ENCODE data around the gene C11orf65. TPM values are rescaled to one million over a fixed set of nuclear protein-coding genes. Genes with fewer than 3 reads are reported as not detected.

Gene C11orf65
- total RNA-seq, 2 donors from 2014 or later: 0.78 to 0.95 TPM

DNA sequence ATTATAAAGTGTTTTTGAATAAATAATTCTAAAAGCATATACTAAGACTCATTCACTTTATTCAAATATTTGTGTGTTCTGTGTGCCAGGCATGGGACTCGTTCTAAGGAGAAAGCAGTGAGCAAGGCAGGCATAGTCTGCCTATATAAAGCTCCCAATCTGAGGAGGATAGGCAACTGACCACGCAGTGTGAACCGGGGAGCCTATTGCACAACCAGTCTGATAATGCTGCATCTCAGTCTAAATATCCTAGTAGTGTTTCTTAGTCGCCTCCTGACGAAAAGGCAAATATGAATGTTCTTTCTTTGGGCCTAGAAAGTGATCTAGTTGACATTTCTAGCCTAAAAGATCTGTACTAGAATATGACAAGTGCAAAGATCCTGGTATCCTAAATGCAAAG is 98.3 kb downstream of the C11orf65 start:
- peak overlapping the region; percentile 0 for H3K27ac Mint-ChIP-seq
- no peaks in the 10 kb centered on the region for H3K4me1 Mint-ChIP-seq
- ATAC-seq (replicated peaks): no peak
- H3K27me3 Mint-ChIP-seq: no peaks in the 10 kb centered on the region
- H3K9me3 Mint-ChIP-seq: no peaks in the 10 kb centered on the region
- H3K36me3 Mint-ChIP-seq (ENCODE audit: low read depth): peaks cover 67% of the 10 kb centered on the region
- no peak overlapping the region for H3K4me3 Mint-ChIP-seq

DNA sequence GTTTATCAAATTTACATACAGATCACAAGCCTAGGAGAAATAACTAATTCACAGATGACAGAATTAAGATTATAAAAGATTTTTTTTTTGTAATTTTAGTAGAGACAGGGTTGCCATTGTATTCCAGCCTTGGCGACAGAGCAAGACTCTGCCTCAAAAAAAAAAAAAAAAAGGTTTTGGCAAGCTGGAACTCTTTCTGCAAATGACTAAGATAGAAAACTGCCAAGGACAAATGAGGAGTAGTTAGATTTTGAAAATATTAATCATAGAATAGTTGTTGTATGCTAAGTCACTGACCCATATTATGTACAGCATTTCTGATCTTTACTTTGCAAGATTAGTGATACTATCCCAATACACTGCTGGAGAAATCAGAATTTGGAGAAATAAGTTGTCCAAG is 99.2 kb downstream of the C11orf65 start:
- H3K27me3 Mint-ChIP-seq: no peaks in the 10 kb centered on the region
- no peak overlapping the region for H3K27ac Mint-ChIP-seq
- H3K9me3 Mint-ChIP-seq: no peaks in the 10 kb centered on the region
- peaks cover 69% of the 10 kb centered on the region for H3K36me3 Mint-ChIP-seq (ENCODE audit: low read depth)
- no peak overlapping the region for H3K4me3 Mint-ChIP-seq
- H3K4me1 Mint-ChIP-seq: no peaks in the 10 kb centered on the region
- ATAC-seq (replicated peaks): no peak

DNA sequence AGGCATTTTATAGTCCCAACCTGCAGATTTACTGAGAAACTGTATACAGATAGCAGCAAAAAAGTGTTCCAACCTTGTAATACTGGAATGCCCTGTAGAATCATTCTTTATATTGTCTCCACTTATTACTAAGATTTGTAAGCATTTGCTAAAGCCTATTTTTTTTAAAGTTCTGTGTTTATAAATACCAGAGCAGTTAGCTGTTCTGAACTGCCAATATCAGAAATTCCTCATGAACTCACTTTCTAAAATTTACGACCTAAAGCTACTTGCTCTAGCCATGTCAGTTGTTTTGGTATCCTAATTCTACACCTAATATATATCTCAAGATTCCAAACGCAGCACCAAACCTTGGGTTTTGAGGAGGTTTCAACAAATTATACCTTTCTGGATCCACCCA is 103.2 kb downstream of the C11orf65 start:
- no peaks in the 10 kb centered on the region for H3K9me3 Mint-ChIP-seq
- ATAC-seq (replicated peaks): no peak
- H3K27ac Mint-ChIP-seq: peak overlapping the region; percentile 20
- H3K36me3 Mint-ChIP-seq (ENCODE audit: low read depth): peaks cover 50% of the 10 kb centered on the region
- no peaks in the 10 kb centered on the region for H3K4me1 Mint-ChIP-seq
- H3K27me3 Mint-ChIP-seq: no peaks in the 10 kb centered on the region
- no peak overlapping the region for H3K4me3 Mint-ChIP-seq

DNA sequence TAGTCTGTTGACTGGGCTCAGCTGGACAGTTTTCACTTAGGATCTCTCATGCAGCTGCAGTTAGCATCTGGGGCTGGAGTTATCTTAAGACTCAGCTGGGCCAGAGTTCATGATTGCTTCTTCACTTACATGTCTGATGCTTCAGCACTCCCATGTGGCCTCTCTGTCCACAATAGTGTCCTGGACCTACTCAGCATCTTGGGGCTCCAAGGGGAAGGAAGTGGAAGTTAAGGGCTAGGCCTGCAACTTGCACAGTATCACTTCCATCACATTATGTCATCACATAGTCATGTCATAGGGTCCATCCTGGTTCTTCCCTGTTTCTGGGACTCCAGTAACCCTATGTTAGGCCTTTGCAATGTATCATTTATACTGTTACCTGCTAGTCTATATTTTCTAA is 115.9 kb downstream of the C11orf65 start:
- Mint-ChIP-seq H3K4me1 (no peaks in the 10 kb centered on the region), H3K27me3 (no peaks in the 10 kb centered on the region), H3K9me3 (no peaks in the 10 kb centered on the region), H3K4me3 (no peak overlapping the region), H3K36me3 (ENCODE audit: low read depth) (peaks cover 91% of the 10 kb centered on the region), H3K27ac (no peak overlapping the region)
- ATAC-seq (replicated peaks): no peak

DNA sequence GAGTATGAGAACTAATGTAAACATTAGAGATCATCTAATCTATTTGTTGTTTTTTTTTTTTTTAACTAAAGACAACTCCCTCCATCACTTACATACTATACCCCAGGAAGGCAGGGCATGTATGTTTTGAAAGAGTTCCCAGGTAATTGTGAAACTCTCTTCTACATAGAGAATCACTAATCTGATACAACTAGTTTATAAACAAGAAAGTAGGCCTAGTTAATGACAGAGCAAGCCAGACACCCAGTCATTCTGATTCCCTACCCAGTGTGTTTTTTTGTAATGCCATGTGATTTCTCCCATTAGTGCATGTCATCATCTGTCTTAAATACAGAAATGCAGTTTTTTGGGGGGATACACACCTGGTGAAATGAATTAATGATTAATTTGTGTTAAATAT is 120.9 kb downstream of the C11orf65 start:
- Mint-ChIP-seq H3K9me3 (no peaks in the 10 kb centered on the region), H3K36me3 (ENCODE audit: low read depth) (peaks cover 66% of the 10 kb centered on the region), H3K4me3 (no peak overlapping the region), H3K4me1 (peaks cover 4% of the 10 kb centered on the region), H3K27me3 (no peaks in the 10 kb centered on the region), H3K27ac (no peak overlapping the region)
- no peak for ATAC-seq (replicated peaks)

DNA sequence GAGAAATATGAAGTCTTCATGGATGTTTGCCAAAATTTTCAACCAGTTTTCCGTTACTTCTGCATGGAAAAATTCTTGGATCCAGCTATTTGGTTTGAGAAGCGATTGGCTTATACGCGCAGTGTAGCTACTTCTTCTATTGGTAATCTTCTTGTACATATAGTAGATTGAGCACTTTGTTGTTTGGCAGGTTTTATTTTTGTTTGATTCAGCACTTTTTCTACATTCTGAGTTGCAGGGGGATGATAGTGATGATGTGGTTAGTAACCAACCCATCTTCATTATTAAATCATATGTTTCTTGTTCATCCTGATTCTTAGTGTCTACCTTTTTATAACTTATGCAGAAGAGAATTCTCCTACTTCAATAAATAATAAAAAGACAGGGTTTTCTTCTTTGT is 121.6 kb downstream of the C11orf65 start:
- peaks cover 60% of the 10 kb centered on the region for H3K36me3 Mint-ChIP-seq (ENCODE audit: low read depth)
- no peak overlapping the region for H3K4me3 Mint-ChIP-seq
- no peak for ATAC-seq (replicated peaks)
- H3K4me1 Mint-ChIP-seq: peaks cover 4% of the 10 kb centered on the region
- no peak overlapping the region for H3K27ac Mint-ChIP-seq
- no peaks in the 10 kb centered on the region for H3K27me3 Mint-ChIP-seq
- H3K9me3 Mint-ChIP-seq: no peaks in the 10 kb centered on the region

DNA sequence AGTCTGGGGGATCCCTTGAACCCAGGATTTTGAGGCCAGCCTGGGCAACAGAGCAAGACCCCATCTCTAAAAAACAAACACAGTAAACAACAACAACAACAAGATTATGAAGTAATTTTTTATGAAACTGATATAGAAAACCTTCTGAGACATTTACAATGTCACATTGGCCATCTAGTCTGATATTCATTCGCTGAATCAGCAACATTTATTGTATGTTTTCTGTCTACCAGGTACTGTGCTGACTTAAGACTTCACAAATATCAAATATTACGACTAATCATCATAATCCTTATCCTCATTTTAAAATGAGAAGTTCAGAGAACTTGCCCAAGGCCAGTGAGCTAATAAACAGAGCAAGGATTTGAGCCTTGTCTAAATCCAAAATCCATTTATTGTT is 123.6 kb downstream of the C11orf65 start:
- Mint-ChIP-seq H3K27ac (no peak overlapping the region), H3K4me3 (no peak overlapping the region), H3K27me3 (no peaks in the 10 kb centered on the region), H3K36me3 (ENCODE audit: low read depth) (peaks cover 39% of the 10 kb centered on the region), H3K9me3 (no peaks in the 10 kb centered on the region), H3K4me1 (peaks cover 4% of the 10 kb centered on the region)
- ATAC-seq (replicated peaks): no peak

DNA sequence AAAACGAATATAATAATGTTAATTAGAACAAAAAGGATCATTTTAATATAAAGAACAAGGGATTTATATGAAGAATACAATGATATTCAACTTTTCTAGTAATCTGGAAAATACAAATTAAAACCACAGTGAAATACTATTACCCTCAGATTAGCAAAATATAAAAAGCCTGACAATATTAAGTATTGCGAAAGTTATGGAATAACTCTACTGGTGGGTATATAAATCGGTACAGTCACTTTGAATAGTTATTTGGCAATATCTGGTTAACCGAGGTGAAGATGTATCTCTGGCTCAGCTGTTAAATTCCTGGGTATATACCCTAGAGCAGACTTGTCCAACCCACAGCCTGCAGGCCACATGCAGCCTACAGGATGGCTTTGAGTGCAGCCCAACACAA is 125.7 kb downstream of the C11orf65 start:
- peaks cover 4% of the 10 kb centered on the region for H3K4me1 Mint-ChIP-seq
- H3K27me3 Mint-ChIP-seq: no peaks in the 10 kb centered on the region
- no peak overlapping the region for H3K4me3 Mint-ChIP-seq
- H3K9me3 Mint-ChIP-seq: no peaks in the 10 kb centered on the region
- no peak for ATAC-seq (replicated peaks)
- H3K27ac Mint-ChIP-seq: no peak overlapping the region
- H3K36me3 Mint-ChIP-seq (ENCODE audit: low read depth): peaks cover 38% of the 10 kb centered on the region

DNA sequence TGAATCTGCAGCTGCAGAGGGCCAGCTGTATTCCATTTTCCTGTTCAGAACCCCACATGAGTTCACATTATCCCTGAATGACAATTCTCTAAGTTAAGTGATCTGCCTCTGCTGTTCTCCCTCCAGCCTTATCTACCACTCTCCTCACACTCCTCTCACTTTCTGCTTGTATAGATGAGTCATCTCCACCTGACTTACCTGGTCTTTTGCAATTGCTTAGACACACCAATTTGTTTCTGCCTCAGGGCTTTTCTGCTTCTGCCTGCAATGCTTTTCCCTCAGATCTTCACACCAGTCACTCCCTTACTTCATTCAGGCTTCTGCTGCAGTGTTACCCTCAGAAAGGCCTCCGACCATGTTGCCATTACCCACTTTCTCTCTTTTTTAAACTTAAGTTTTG is 126.4 kb downstream of the C11orf65 start:
- H3K27ac Mint-ChIP-seq: no peak overlapping the region
- peaks cover 4% of the 10 kb centered on the region for H3K4me1 Mint-ChIP-seq
- ATAC-seq (replicated peaks): peak; percentile 26
- H3K4me3 Mint-ChIP-seq: no peak overlapping the region
- no peaks in the 10 kb centered on the region for H3K9me3 Mint-ChIP-seq
- H3K36me3 Mint-ChIP-seq (ENCODE audit: low read depth): peaks cover 38% of the 10 kb centered on the region
- H3K27me3 Mint-ChIP-seq: no peaks in the 10 kb centered on the region

DNA sequence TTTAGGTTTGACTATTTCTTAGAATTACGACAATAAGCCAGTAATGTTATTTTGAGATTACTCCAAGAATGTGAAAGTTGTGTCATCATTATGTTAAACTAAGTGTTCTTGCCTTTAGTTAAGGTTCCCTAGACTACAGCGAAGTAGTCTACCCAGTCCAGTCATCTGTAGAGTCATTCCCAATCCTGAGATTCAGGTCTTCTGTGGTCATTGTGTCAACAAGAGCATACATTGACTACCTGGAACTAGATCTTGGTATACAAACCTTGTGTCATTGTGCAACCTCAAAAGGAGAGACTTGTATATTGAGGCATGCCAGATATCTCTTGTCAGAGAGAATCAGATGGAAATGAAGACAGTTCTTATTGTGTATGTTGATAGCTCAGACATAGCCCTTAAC is 128.6 kb downstream of the C11orf65 start:
- no peaks in the 10 kb centered on the region for H3K9me3 Mint-ChIP-seq
- ATAC-seq (replicated peaks): no peak
- no peaks in the 10 kb centered on the region for H3K4me1 Mint-ChIP-seq
- H3K27ac Mint-ChIP-seq: no peak overlapping the region
- H3K4me3 Mint-ChIP-seq: no peak overlapping the region
- H3K27me3 Mint-ChIP-seq: no peaks in the 10 kb centered on the region
- peaks cover 39% of the 10 kb centered on the region for H3K36me3 Mint-ChIP-seq (ENCODE audit: low read depth)

DNA sequence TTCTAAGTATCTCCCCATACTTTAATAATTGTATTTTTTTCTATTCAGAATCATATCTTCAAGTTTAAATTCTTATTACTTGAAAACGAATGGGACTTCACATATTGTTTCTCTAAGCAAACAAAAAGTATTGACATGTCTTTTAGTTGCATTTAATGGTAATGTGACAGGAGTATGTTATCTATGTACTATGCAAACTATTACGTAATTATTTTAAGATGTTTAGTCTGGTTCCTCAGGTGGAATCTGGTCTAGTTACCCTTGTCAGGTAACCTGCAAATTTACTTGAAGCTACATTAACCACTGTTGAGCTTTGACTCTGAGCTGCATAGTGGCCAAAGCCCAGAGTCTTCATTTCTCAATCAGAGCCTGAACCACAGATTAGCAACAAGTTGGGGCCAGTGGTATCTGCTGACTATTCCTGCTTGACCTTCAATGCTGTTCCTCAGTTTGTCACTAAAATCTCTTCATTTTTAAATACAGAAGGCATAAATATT is 133.9 kb downstream of the C11orf65 start:
- Mint-ChIP-seq H3K27ac (no peak overlapping the region), H3K27me3 (no peaks in the 10 kb centered on the region), H3K4me1 (no peaks in the 10 kb centered on the region), H3K9me3 (no peaks in the 10 kb centered on the region), H3K4me3 (no peak overlapping the region), H3K36me3 (ENCODE audit: low read depth) (peaks cover 92% of the 10 kb centered on the region)
- no peak for ATAC-seq (replicated peaks)

Other genes starting within 250 kb of the C11orf65 start
- gene NPAT, start 244.9 kb downstream of the C11orf65 start, total RNA-seq: 10 to 100 TPM; 34.0 to 44.5 TPM
- gene ATM, start 244.5 kb downstream of the C11orf65 start, total RNA-seq: 10 to 100 TPM; 43.6 to 89.7 TPM
- 1 to 10 TPM; 9.6 to 9.7 TPM for gene POGLUT3, start 30.9 kb upstream of the C11orf65 start, total RNA-seq
- 1 to 10 TPM; 2.4 to 6.0 TPM for gene EXPH5, start 126.2 kb upstream of the C11orf65 start, total RNA-seq
- gene DDX10, start 197.5 kb upstream of the C11orf65 start, total RNA-seq: 10 to 100 TPM; 25.0 to 45.3 TPM